HFF-Myc (cell line): ENCODE measurements around the gene SGTB.
A peak's percentile ranks its signal among the peaks of the same experiment; 100 is the strongest.

Experiments
- DNase-seq: peaks from one replicate; pipeline ENCODE4 v3.0.0-alpha.2; 2011; ENCODE audit warnings: low read depth; ENCODE audit errors: extremely low read depth
- H3K4me3 ChIP-seq: replicated peaks from 2 replicates; pipeline ENCODE4 v1.5.1; 2011; ENCODE audit warnings: low read depth, mild to moderate bottlenecking, control low read depth, low read length
- TF ChIP-seq, protein P1 (sequence below): IDR thresholded peaks from 2 replicates; pipeline ENCODE4 v1.5.1; 2012; ENCODE audit warnings: mild to moderate bottlenecking, low read depth, low read length, control low read depth; ENCODE audit errors: missing control alignments

SGTB gene

GRCh38 chr5:65721720-65722574 is at the start of gene SGTB, which contains the start of gene NLN:
SGTB (minus strand) TSS chr5:65722109; CDS start chr5:65720807, 1,302 bp downstream.
NLN (plus strand) TSS chr5:65722205; CDS start chr5:65722374, 169 bp downstream.
- TF ChIP-seq, protein P1, sequence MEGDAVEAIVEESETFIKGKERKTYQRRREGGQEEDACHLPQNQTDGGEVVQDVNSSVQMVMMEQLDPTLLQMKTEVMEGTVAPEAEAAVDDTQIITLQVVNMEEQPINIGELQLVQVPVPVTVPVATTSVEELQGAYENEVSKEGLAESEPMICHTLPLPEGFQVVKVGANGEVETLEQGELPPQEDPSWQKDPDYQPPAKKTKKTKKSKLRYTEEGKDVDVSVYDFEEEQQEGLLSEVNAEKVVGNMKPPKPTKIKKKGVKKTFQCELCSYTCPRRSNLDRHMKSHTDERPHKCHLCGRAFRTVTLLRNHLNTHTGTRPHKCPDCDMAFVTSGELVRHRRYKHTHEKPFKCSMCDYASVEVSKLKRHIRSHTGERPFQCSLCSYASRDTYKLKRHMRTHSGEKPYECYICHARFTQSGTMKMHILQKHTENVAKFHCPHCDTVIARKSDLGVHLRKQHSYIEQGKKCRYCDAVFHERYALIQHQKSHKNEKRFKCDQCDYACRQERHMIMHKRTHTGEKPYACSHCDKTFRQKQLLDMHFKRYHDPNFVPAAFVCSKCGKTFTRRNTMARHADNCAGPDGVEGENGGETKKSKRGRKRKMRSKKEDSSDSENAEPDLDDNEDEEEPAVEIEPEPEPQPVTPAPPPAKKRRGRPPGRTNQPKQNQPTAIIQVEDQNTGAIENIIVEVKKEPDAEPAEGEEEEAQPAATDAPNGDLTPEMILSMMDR, result no peak
- peak within 1 kb of the TSS; percentile 86 for H3K4me3 ChIP-seq
- DNase-seq, result no peak

DNA sequence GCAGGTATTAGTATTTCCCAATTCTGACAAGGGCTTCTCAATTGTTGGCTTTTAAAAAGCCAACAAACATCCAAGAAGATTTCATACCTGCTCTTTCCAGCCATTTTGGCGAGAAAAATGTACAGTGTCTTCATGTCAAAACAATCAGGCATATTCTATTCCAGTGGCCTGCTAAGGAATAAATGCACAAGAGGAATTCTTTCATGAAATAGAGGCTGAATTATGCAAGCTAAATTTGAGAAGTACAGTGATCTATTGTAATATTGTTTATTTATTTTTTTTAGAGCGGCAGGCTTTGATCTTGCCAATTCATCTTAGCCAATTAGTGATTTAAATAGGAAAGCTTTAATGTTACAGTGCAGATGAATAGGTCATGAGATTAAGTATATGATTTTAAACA is 49.4 kb upstream of the SGTB start:
- TF ChIP-seq, protein P1, result no peak
- no peak overlapping the region for H3K4me3 ChIP-seq

GRCh38 chr5:65769539-65769938 is 47.6 kb upstream of the SGTB start:
- DNase-seq, result peak; percentile 32
- H3K4me3 ChIP-seq, result no peak overlapping the region
- TF ChIP-seq, protein P1, result no peak

More for the DNA sequence above, 49.4 kb upstream of the SGTB start:
- DNase-seq, result no peak

GRCh38 chr5:65768723-65769346 is 46.9 kb upstream of the SGTB start:
- TF ChIP-seq, protein P1, result no peak
- no peak for DNase-seq

DNA sequence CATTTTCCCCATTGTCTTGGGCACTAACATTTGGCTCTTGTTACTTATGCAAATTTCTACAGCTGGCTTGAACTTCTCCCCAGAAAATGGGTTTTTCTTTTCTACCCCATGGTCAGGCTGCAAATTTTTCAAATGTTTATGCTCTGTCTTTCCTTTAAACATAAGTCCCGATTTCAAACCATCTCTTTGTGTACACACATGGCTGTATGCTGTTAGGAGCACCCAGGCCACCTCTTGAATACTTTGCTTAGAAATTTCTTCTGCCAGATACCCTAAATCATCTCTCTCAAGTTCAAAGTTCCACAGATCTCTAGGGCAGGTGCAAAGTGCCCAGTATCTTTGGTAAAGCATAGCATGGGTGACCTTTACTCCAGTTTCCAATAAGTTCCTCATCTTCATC is 45.7 kb upstream of the SGTB start:
- DNase-seq, result no peak
- no peak overlapping the region for H3K4me3 ChIP-seq
- TF ChIP-seq, protein P1, result no peak

More at GRCh38 chr5:65768723-65769346, 46.9 kb upstream of the SGTB start:
- H3K4me3 ChIP-seq, result no peak overlapping the region

DNA sequence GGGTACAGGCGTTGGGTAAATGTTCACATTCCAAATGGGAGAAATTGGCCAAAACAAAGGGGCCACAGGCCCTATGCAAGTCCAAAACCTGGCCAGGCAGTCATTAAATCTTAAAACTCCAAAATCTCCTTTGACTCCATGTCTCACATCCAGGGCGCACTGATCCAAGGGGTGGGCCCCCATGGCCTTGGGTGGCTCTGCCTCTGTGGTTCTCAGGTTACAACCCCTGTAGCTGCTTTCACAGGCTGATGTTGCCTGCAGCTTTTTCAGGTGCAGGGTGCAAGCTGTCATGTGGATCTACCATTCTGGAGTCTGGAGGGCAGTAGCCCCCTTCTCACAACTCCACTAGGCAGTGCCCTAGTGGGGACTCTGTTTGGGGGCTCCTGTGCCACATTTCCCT is 44.9 kb upstream of the SGTB start:
- DNase-seq, result no peak
- no peak overlapping the region for H3K4me3 ChIP-seq
- TF ChIP-seq, protein P1, result no peak
